GM18861 (cell line): ENCODE data around the gene TGFBRAP1.

Experiments used
- ATAC-seq: cut with Tn5 transposase; IDR thresholded peaks from one replicate; pipeline ENCODE4 v1.9.1; 2021; ENCODE audit not compliant: unreplicated experiment

TGFBRAP1 gene

DNA sequence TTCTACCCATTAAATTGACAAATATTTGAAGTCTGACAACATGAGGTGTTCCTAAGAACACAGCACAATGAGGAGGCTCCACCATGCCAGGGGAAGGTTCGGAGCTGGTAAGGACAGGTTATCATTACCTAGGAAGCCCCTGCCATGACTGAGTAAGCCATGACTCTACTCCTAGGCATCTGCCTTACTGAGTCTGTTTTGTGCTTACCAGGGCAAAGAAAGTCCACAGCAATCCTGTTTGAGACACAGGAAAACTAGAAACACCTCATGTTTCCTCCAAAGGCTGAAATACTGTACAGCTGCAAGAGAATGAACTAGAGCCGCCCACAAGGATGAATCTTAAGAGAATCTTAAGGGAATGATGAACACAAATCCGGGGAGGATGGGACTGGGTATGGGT is 11.6 kb downstream of the TGFBRAP1 start:
- no peak for ATAC-seq

DNA sequence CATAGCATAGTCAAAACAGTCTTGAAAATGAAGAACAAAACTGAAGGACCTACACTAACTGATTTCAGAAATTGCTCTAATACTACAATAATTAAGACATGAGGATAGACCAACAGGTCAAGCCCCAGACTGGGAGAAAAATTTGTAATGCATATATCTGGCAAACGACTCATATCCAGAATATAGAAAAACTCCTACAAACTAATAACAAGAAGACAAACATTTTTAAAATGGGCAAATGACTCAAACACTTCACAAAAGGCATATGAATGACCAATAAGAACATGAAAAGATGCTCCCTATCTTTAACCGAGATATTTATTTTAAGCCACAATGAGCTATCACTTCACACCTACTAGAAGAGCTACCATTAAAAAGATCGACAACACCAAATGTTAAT is 14.2 kb downstream of the TGFBRAP1 start:
- peak; percentile 61 for ATAC-seq

DNA sequence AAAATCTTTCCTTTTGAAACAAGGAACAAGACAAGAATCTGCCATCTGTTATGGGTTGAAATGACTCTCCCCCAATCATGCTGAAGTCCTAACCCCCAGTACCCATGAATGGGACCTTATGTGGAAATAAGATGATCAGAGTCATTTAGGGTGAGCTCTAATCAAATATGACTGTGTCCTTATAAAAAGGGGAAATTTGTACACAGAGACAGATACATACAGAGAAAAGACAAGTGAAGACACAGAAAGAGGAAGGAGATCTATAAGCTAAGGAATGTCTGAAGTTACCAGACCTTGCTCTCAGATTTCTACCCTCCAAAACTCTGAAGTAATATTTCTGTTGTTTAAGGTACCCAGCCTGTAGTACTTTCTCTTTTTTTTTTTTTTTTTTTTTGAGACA is 15.7 kb downstream of the TGFBRAP1 start:
- ATAC-seq: peak; percentile 32

DNA sequence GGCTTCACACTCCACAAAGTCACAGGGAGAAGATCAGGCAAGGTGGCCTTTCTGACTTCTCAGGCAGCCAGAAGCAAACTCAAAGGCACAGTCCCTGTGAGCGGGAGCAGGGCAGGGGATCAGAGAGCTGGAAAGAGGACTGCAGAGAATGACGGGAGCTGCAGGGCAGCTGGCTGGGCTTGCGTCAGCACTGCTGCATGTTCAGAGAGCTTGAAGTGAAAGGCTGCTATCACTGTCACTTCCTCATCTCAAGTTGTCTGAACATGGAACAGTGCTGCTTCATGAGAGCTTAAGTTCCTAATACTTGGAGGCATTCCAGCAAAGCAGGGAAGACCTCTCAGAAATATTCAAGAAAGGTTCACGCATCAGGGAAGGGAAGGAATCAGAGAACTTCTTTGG is 20.4 kb downstream of the TGFBRAP1 start:
- ATAC-seq: no peak

DNA sequence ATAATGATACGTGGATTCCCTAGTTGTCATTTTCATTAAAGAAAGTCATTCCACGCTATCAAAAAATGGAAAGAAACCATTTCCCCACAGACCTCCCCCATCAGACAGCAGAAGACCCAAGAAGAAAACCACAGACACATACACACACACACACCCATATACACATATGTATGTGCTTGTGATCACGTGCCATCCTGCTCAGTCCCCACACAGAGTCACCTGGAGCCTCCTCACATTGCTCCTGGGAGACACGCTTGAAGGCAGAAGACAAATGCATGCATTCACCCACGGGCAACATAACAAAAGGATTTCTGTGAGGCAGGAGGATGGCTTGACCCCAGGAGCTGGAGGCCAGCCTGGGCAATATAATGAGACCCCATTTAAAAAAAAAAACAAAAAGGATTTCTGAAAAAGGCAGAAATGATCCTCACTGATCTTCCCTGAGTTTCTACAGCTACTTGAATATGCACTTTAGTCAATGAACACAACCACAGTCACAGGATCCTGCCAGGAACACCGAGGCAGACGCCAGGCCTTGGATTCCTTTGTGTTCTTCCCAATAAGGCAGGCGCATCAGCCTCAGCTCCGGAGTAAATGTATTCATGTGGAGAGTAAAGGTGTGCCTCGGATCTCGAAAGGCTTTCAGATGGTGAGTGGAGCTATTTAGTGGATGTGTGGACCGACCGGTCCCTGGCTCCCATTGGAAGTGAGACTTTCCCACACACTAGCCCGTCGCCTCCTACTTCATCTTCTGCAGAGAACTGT is 21.0 kb downstream of the TGFBRAP1 start:
- ATAC-seq: no peak

DNA sequence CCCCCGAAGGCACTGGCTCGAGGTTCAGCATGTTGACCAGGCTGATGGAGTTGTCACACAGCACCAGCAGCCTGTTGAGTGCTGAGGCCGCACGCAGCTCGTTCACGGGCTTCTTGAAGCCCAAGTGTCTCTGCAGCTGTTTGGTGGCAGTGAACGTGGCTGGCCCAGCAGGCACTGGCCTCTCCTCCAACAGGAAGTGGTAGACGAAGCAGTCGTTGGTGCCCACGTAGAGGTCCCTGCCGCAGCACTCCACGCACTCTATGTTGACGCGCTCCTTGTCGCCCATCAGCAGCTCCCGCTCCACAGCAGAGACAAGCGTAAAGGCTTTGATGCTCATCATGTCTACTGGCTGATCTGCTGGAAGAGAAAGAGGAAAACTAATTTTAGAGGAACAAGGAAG is 21.6 kb downstream of the TGFBRAP1 start:
- ATAC-seq: no peak

DNA sequence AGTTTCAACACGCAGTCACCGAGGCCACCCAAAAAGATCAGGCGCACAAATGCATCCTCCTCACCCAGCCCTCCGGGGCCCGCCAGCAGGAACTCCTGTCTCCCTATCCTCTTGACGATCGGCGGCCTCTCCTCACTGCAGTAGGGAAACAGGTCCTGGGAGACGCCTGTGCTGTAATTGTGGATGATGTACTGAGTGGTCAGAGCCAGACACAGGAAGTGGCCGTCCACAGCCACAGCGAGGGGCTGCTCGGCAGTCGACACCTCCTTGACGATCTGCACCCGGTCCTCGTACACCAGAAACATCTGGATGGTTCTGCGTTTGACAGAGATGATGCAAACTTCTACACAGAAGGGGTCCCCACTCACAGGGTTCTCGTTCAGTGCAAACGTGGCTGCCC is 22.0 kb downstream of the TGFBRAP1 start:
- ATAC-seq: no peak

DNA sequence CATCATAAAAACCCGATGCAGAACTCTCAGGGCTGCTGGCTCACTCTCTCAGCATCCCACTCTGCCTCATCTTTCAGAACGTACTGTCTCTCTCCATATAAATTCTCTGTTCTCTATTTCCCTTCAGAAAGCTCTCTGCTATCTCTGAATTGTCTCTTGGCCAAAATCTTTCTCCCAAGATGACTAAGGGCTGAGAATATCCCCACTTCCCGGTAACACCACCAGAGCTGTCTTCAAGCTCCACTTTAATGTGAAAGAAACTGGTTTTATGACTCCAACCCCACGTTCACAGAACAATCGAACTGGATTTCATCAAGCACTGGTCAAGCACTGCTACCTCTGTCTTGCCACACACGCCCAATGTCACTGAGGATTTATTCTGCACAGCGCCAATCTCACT is 22.4 kb downstream of the TGFBRAP1 start:
- no peak for ATAC-seq

DNA sequence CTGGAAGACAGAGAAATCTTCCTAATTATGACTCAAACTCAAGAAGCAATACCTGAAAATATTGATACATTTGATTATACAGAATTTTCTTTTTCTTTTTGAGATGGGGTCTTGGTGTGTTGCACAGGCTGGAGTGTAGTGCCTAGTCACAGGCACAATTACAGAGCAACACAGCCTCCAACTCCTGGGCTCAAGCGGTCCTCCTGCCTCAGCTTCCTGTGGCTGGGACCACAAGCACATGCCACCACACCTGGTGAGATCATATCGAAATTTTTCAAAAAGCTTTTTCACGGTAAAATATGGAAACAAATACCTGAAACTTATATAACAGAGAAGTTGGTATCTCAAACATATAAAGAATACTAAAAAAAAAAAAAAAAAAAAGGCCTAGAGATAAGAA is 27.9 kb downstream of the TGFBRAP1 start:
- ATAC-seq: no peak

DNA sequence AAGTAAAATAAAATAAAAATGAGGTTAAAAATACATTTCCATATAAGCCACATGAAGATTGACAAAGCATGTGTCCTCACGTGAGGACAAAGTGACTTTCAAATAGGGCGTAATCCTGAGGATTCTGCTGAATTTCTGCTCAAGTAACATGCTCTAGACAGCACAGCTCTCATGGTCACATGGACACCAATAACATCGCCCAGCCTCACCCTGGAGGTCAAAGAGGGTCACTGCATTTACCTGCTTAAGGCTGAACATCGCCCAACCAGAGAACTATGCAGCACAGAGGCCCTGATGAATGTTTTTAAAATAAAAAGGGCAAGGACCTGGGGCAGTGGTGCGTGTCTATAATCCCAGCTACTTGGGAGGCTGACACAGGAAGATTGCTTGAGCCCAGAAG is 30.2 kb downstream of the TGFBRAP1 start:
- no peak for ATAC-seq

DNA sequence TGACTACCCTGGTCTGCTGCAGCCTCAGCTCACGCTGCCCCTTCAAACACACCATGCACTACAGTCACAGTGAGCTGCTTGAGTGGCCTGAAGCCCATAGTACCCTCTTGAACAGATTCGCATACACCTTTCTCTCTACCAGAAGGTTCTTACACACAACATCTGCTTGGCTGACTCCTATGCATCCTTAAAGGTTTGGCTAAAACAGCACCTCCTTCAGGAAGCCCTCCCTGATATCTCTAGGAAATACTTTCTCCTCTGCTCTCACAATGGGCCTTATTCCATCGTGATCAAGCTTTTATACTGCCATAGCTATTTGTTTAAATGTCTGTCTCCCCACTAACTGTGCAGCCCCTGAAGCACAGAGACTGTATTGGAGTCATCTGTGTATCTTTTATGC is 31.5 kb downstream of the TGFBRAP1 start:
- ATAC-seq: no peak

DNA sequence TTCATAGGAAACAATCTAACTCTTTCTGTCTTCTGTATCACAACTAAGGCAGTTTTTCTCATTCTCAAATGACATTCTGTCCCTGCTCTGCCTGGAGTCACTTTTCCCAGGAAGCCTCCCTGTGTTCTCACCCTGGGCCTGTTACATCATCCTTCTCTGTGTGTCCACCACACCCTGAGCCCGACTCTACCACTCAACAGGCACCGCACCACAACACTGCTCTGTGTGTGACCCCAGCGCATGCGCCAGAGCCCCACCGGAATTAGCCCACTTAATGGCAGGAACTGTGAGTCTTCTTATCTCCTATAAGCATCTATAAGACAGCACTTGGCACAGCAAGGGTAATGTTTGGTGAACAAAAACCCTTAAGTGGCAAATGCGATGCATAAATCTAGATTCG is 32.3 kb downstream of the TGFBRAP1 start:
- no peak for ATAC-seq

DNA sequence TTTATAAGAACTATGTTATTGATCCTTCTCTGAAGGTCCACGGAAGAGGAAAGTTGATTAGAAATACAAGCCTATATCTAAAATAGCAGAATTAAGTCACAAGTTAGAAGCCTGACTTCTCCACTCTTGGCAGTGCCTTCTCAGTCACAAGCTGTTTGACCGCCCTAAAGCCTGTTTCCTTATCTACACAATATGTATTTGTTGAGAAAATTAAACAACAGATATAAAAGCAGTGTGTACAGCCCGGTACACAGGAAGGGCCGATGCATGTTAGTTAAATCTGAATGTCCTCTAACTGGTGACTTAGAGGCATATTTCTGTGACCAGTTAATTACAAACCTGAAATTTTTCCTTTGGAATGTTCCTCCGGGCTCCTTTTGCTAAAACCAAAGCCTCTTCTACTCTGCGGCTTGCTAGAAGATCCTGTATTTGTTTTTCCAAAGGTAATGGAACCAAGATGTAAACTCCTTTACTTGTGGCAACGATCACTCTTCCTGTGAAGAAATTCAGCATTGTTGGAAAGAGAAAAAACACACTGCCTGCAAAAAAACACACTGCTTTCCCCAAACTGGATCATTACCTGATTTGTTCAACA is 33.4 kb downstream of the TGFBRAP1 start:
- no peak for ATAC-seq

DNA sequence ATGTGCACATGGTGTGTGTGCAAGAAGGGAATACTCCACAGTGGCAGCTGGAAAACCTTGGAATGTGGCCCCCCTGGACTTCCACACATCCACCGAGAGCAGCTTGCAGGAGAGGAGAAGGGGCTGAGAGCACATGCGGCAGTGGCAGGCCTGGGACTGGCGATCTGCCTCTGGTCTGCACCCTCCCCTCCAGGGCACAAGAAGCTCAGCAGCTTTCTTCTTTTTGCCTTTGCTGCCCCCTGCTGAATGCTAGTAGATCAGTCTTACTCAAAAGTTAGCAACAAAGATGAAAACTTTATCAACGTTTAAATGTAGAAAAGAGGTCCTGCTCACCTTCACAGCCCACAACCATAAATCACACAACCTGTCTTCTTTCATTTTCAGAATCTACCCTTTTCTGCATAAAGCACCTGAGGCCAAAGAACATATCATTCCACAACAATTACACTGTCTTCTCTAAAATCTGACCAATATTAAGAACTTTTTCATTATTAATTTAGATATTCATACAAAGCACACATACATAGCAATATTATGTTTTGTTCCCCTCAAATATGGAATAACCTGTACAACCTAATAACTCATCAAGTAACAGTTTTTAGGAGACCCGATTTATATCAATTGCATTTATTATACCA is 34.6 kb downstream of the TGFBRAP1 start:
- ATAC-seq: peak; percentile 48

DNA sequence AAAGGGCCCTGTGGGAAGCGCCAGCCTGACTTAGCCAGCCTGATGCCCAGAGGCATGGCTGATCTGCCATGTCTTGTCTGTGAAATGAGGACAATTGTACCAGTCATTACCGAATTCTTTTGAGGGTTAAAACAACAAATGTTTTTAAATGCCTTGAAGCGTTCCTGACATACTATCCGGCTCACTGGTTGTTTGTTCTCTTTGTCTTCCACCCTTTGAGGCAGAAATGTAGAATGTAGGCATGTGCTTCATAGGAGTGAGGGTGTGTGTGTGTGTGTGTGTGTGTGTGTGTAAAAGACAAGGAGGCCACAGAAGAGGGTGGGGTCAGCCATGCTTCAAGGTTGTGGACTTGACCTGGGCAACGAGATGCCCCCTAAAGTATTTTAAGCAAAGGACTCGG is 35.5 kb downstream of the TGFBRAP1 start:
- no peak for ATAC-seq

DNA sequence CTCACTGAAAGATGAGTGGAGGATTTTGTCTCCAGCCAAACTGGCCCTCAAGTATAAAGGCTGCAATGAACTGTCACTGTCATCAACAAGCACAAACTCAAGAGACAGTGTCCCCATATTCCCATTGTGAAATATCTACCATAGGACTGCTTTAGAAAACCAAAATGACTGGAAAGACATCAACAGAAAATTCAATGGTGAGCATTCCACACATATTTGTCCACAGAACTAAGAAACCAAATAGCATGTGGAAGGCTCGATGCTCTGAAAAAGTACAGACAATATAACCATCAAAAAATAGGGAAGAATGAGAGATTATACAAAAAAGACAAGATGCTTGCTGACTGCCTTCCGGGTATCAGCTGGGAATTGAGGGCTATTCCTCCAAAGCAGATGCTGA is 37.6 kb downstream of the TGFBRAP1 start:
- no peak for ATAC-seq

DNA sequence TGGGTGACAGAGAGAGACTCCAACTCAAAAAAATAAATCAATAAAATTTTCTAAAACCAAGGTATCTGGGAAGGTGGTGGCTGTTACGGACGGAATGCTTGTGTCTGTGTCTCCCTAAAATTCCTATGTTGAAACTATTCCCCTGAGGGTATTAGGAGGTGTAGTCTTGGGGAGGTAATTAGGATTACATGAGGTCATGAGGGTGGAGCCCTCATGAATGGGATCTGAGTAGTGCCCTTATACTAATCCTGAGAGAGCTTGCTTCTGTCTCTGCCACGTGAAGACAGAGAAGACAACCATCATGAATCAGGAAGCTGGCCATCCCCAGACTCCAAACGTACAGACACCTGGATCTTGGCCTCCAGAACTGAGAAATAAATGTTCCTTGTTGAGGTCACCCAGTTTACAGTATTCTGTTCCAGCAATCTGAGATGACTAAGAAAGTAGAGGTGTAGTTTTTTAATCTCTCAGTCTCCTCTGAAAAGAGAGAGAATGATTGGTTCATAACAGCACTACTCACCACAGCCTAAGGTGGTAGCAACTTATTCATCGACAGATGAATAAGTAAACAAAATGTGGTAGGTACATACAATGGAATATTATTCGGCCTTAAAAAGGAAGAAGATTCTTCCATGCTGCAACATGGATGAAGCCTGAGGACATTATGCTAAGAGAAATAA is 38.4 kb downstream of the TGFBRAP1 start:
- ATAC-seq: no peak

DNA sequence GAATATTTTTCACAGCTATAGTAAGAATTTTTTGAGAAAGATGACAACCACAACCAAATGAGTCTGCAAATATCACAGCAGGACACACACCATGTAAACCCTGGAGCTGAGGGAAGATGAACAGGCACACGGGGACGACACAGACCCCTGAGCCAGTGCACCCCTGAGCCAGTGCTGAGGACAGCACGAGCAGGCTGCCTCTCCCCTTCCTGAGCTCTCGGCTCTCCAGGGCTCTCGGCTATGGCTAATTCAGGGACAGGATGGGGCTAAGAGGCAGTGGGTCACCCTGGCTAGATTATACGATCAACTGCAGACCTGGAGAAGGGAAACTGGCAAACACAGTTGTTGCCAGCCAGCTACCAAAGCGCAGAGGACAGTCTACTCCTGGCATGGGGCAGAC is 41.4 kb downstream of the TGFBRAP1 start:
- no peak for ATAC-seq

DNA sequence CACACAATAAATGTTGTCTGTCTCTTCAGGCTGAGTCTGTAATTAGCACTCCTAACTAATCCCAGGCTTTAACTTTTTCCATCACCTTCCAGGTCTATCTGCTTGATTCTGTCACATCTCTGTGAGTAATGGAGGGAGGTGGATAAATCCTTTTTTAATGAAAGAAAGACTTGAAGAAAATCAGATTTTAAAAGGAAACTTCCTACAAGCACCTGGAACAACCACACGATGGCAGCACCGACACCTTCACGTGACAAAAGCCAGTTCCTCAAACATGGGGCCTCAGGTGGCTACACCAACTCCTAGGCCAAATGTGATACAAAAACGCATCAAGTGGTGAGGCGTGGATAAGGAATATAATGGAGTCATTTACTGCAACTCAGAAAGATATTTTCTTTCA is 41.8 kb downstream of the TGFBRAP1 start:
- ATAC-seq: no peak

DNA sequence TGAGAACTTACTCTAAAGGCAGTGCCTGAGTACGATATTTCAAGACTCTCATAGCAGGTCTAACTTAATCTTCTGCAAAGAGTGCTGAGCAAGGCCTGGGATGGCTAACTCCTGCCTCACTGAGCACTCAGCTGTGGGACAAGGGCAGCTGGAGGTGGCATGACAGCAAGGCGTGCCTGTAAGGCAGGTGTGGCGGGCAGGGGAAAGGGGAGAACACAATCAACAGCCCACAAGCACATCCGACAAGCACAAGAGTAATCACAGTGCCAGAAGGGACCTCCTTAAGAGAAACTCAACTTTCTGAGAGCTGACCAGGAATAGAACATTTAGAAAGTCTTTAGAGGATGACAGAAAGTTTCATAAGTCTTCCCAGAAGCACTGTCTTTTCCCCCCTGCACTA is 46.0 kb downstream of the TGFBRAP1 start:
- ATAC-seq: no peak

DNA sequence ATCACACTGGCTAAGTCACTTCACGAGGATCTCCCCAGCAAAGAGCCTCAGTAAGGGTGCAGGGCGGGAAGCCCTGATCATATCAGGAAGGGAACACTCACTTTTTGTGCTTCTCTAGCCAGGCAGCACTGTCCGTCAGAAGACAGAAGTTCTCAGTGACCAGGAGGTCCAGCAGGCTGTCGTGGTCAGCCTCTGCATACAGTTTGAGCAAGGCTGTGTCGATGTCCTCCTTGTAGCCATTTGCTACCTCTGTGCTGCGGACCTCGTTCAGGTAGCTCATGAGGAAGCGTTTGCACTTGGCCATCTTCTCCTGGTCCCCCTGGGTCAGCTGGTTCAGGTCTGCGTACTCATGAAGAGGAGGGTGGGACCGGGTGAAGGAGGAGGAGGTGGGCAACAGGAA is 49.3 kb downstream of the TGFBRAP1 start:
- ATAC-seq: no peak

DNA sequence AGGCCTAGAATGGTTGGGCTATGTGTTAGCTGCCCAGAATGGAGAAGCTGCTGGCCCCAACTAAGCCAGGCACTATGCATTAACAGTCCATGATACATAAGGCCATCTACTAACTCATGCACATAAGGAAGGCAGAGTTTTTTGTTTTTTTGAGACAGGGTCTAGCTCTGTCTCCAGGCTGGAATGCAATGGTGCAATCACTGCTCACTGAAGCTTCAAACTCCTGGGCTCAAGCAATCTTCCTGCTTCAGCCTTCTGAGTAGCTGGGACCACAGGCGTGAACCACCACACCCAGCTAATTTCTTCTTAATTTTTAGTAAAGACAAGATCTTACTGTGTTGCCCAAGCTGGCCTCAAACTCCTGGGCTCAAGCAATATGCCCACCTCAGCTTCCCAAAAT is 50.4 kb downstream of the TGFBRAP1 start:
- ATAC-seq: no peak
